IMR-90 (cell line): Measurements from ENCODE around the gene TSPAN17. TPM values are rescaled to one million over a fixed set of nuclear protein-coding genes. Genes with fewer than 3 reads are reported as not detected.

Experiments used
- ATAC-seq: fragments of 200-7000 bp; cut with Tn5 transposase; 2 replicates; pipeline ENCODE4 v1.9.1; 2020; ENCODE audit warnings: low read depth, mild to moderate bottlenecking, moderate library complexity
- BruUV-seq: library from RNA; stranded (reverse); fragments of 400-500 nt; replicated peaks from 2 replicates; lab custom pipeline; 2021; lab: Mats Ljungman, UMichigan
- CTCF ChIA-PET: fragments of 300-600 bp; formaldehyde crosslinking; extraction: SDS; loops from one replicate; lab custom pipeline; 2021; ENCODE audit warnings: antibody characterized with exemption; lab: Yijun Ruan, JAX
- POLR2A ChIA-PET: fragments of 300-600 bp; sonication (Branson Sonifier 250); formaldehyde crosslinking; loops from one replicate; lab custom pipeline; 2022; ENCODE audit warnings: antibody characterized with exemption; ENCODE audit not compliant: unreplicated experiment; lab: Charles Lee
- DNase-seq: peaks from one replicate; pipeline ENCODE4 v3.0.0; 2013
- H2AFZ ChIP-seq: replicated peaks from 2 replicates; pipeline ENCODE3; 2013; ENCODE audit warnings: low read length, mild to moderate bottlenecking; ENCODE audit not compliant: poor library complexity
- H2AK5ac ChIP-seq: 2 replicates; pipeline ENCODE4 v1.6.1; 2013; ENCODE audit warnings: low read depth, low read length, inconsistent platforms
- H2AK9ac ChIP-seq: replicated peaks from 2 replicates; pipeline ENCODE3; 2013; ENCODE audit warnings: mild to moderate bottlenecking, low read depth, low read length, moderate library complexity; ENCODE audit not compliant: poor library complexity
- H2BK120ac ChIP-seq: 2 replicates; pipeline ENCODE4 v1.6.1; 2013; ENCODE audit warnings: low read depth, low read length, inconsistent platforms
- H2BK15ac ChIP-seq: 3 replicates; pipeline ENCODE4 v1.6.1; 2013; ENCODE audit warnings: low read depth, low read length, inconsistent platforms
- H2BK20ac ChIP-seq: 2 replicates; pipeline ENCODE4 v1.6.1; 2013; ENCODE audit warnings: low read depth, mild to moderate bottlenecking, inconsistent platforms, low read length, moderate library complexity
- H2BK5ac ChIP-seq: 2 replicates; pipeline ENCODE4 v1.6.1; 2013; ENCODE audit warnings: mild to moderate bottlenecking, low read depth, low read length, inconsistent platforms; ENCODE audit not compliant: poor library complexity, severe bottlenecking
- H3K14ac ChIP-seq: replicated peaks from 2 replicates; pipeline ENCODE4 v1.6.1; 2013; ENCODE audit warnings: low read depth, low read length, inconsistent platforms
- H3K18ac ChIP-seq: 2 replicates; pipeline ENCODE4 v1.6.1; 2013; ENCODE audit warnings: low read depth, low read length, control low read depth
- H3K23ac ChIP-seq: 2 replicates; pipeline ENCODE4 v1.6.1; 2013; ENCODE audit warnings: low read depth, low read length, inconsistent platforms
- H3K27ac ChIP-seq: 2 replicates; pipeline ENCODE4 v1.5.1; 2013; ENCODE audit warnings: mild to moderate bottlenecking, control low read depth, low read length; ENCODE audit not compliant: insufficient read depth
- H3K27me3 ChIP-seq: 2 replicates; pipeline ENCODE4 v1.6.1; 2013; ENCODE audit warnings: low read length; ENCODE audit not compliant: control insufficient read depth, insufficient read depth
- H3K36me3 ChIP-seq: 2 replicates; pipeline ENCODE4 v1.6.1; 2013; ENCODE audit warnings: low read length, mixed read lengths; ENCODE audit not compliant: control insufficient read depth, insufficient read depth
- H3K4ac ChIP-seq: 2 replicates; pipeline ENCODE4 v1.6.1; 2013; ENCODE audit warnings: low read depth, low read length, inconsistent platforms
- H3K4me1 ChIP-seq: 2 replicates; pipeline ENCODE4 v1.6.1; 2013; ENCODE audit warnings: low read length, mixed read lengths; ENCODE audit not compliant: control insufficient read depth, insufficient read depth
- H3K4me2 ChIP-seq: 2 replicates; pipeline ENCODE4 v1.6.1; 2013; ENCODE audit warnings: low read depth, mild to moderate bottlenecking, control low read depth, low read length, moderate library complexity
- H3K4me3 ChIP-seq: 2 replicates; pipeline ENCODE4 v1.5.1; 2013; ENCODE audit warnings: low read depth, mild to moderate bottlenecking, control low read depth, low read length, moderate library complexity; ENCODE audit not compliant: insufficient read depth
- H3K56ac ChIP-seq: 2 replicates; pipeline ENCODE4 v1.6.1; 2013; ENCODE audit warnings: low read length, inconsistent platforms; ENCODE audit not compliant: insufficient read depth; ENCODE audit errors: extremely low read depth
- H3K79me1 ChIP-seq, 2 experiments: 2 replicates each; pipeline ENCODE4 v1.6.1; 2013; ENCODE audit warnings: low read length in 2 of 2, inconsistent platforms in 1 of 2, low read depth in 1 of 2
- H3K9ac ChIP-seq: 2 replicates; pipeline ENCODE4 v1.6.1; 2013; ENCODE audit warnings: low read depth, low read length, control low read depth
- H3K9me1 ChIP-seq: 2 replicates; pipeline ENCODE4 v1.6.1; 2013; ENCODE audit warnings: low read length, inconsistent platforms; ENCODE audit not compliant: insufficient read depth
- H3K9me3 ChIP-seq: 2 replicates; pipeline ENCODE4 v1.6.1; 2013; ENCODE audit warnings: low read length; ENCODE audit not compliant: control insufficient read depth, insufficient read depth
- H4K20me1 ChIP-seq: 2 replicates; pipeline ENCODE4 v1.6.1; 2013; ENCODE audit warnings: low read length, inconsistent platforms; ENCODE audit not compliant: insufficient read depth
- H4K5ac ChIP-seq: 2 replicates; pipeline ENCODE4 v1.6.1; 2013; ENCODE audit warnings: mild to moderate bottlenecking, low read depth, low read length, control low read depth
- H4K8ac ChIP-seq, 2 experiments: 2 replicates each; pipeline ENCODE4 v1.6.1; 2013; ENCODE audit warnings: low read depth in 2 of 2, low read length in 2 of 2, control low read depth in 1 of 2, inconsistent platforms in 1 of 2
- H4K91ac ChIP-seq: 2 replicates; pipeline ENCODE4 v1.6.1; 2013; ENCODE audit warnings: low read depth, low read length, inconsistent platforms; ENCODE audit not compliant: insufficient read depth
- BHLHE40 ChIP-seq: fragments of 150-350 bp; IDR thresholded peaks from 2 replicates; pipeline ENCODE4 v1.6.1; 2016; ENCODE audit warnings: mild to moderate bottlenecking, low read depth, low read length
- CEBPB ChIP-seq: IDR thresholded peaks from 2 replicates; pipeline ENCODE4 v1.6.1; 2012; ENCODE audit warnings: low read depth, low read length, improper control_type of control experiment
- CHD1 ChIP-seq: IDR thresholded peaks from 2 replicates; pipeline ENCODE4 v1.6.1; 2012; ENCODE audit warnings: low read depth, low read length, improper control_type of control experiment
- CTCF ChIP-seq: conservative IDR thresholded peaks from 2 replicates; pipeline ENCODE4 v1.5.1; 2012; ENCODE audit warnings: mild to moderate bottlenecking, low read depth, low read length, improper control_type of control experiment
- ELK1 ChIP-seq: fragments of 150-350 bp; IDR thresholded peaks from 2 replicates; pipeline ENCODE4 v1.6.1; 2016; ENCODE audit warnings: low read depth, mild to moderate bottlenecking, low read length, moderate library complexity, borderline replicate concordance
- FOS ChIP-seq: fragments of 150-350 bp; IDR thresholded peaks from 2 replicates; pipeline ENCODE4 v1.6.1; 2016; ENCODE audit warnings: low read depth, low read length
- MAFK ChIP-seq: IDR thresholded peaks from 2 replicates; pipeline ENCODE4 v1.6.1; 2012; ENCODE audit warnings: low read depth, low read length, improper control_type of control experiment
- MAZ ChIP-seq: IDR thresholded peaks from 2 replicates; pipeline ENCODE4 v1.6.1; 2012; ENCODE audit warnings: low read depth, mild to moderate bottlenecking, low read length, improper control_type of control experiment, moderate library complexity, borderline replicate concordance
- MXI1 ChIP-seq: IDR thresholded peaks from 2 replicates; pipeline ENCODE4 v1.6.1; 2012; ENCODE audit warnings: low read depth, mild to moderate bottlenecking, low read length, moderate library complexity, borderline replicate concordance
- NFE2L2 ChIP-seq: fragments of 150-350 bp; IDR thresholded peaks from 2 replicates; pipeline ENCODE4 v1.6.1; 2016; ENCODE audit warnings: low read depth, mild to moderate bottlenecking, low read length
- POLR2A ChIP-seq: IDR thresholded peaks from 2 replicates; pipeline ENCODE4 v1.6.1; 2012; ENCODE audit warnings: mild to moderate bottlenecking, low read depth, low read length
- RAD21 ChIP-seq: IDR thresholded peaks from 2 replicates; pipeline ENCODE4 v1.6.1; 2012; ENCODE audit warnings: low read length, improper control_type of control experiment
- RCOR1 ChIP-seq: IDR thresholded peaks from 2 replicates; pipeline ENCODE4 v1.6.1; 2012; ENCODE audit warnings: mild to moderate bottlenecking, low read length, improper control_type of control experiment; ENCODE audit not compliant: insufficient replicate concordance
- RFX5 ChIP-seq: IDR thresholded peaks from 2 replicates; pipeline ENCODE4 v1.8.0; 2012; ENCODE audit warnings: low read depth, mild to moderate bottlenecking, low read length, moderate library complexity
- SMC3 ChIP-seq: fragments of 150-350 bp; IDR thresholded peaks from 2 replicates; pipeline ENCODE4 v1.6.1; 2016; ENCODE audit warnings: low read depth, mild to moderate bottlenecking, antibody characterized with exemption, low read length, moderate library complexity
- WGBS, 2 experiments: methylation state at CpG; one replicate each; pipeline versions ENCODE4 v1.1.5 to v1.1.7; 2013; ENCODE audit warnings: missing lambda C conversion rate in 2 of 2; ENCODE audit not compliant: insufficient read length in 1 of 2; ENCODE audit errors: extremely low coverage in 2 of 2; 5-methylcytosine and 5-hydroxymethylcytosine counted together
- dilution Hi-C: fragments of 300-500 bp; cut with HindIII; formaldehyde crosslinking; loops from one replicate; pipeline ENCODE4 v1.14.3; 2018; ENCODE audit warnings: low sequenced_read_pairs; ENCODE audit not compliant: unreplicated experiment
- in situ Hi-C: fragments of 300-500 bp; cut with MboI; formaldehyde crosslinking; loops from 3 replicates; pipeline ENCODE4 v1.14.3; 2019; ENCODE audit warnings: low sequenced_read_pairs, inconsistent platforms, mixed read lengths
- intact Hi-C: fragments of 100-400 bp; cut with micrococcal nuclease; formaldehyde crosslinking; loops from 2 replicates; pipeline ENCODE4 v1.10.0; 2022
- polyA plus RNA-seq, 3 experiments: library from polyadenylated mRNA; depleted of rRNA; stranded (reverse); fragments of >200 nt; gene quantifications; 2 replicates each; pipeline ENCODE4 v1.2.3, GENCODE V29; 2012; ENCODE audit warnings: low replicate concordance in 1 of 3
- total RNA-seq: library from RNA; depleted of rRNA; stranded (reverse); fragments of >200 nt; gene quantifications from 2 replicates; pipeline ENCODE4 v1.2.3, GENCODE V29; 2012
- TF ChIP-seq, protein P1 (sequence below): fragments of 150-350 bp; IDR thresholded peaks from 2 replicates; pipeline ENCODE4 v1.6.1; 2017; ENCODE audit warnings: mild to moderate bottlenecking, antibody characterized with exemption, low read length, low read depth

TSPAN17 gene
- total and polyA plus RNA-seq, 2 of the 4 experiments (the other 2 are of a cell fraction) = 34.2 to 41.6 TPM

- no peak overlapping the region for H3K18ac ChIP-seq
- H3K4me3 ChIP-seq = no peak overlapping the region
- H3K9ac ChIP-seq = no peak overlapping the region
- WGBS, 2 experiments = no CpG with 5 or more reads among the region's 4 CpGs
- peaks cover 5% of the 10 kb centered on the region for H3K4me1 ChIP-seq
- dilution Hi-C loops (no loop called here), intact Hi-C loops (no loop called here), in situ Hi-C loops (loop anchor here (10.0 kb wide), 1 partner anchor 49 kb away; no protein-coding TSS in a partner anchor)
- ATAC-seq (no peak), DNase-seq (no peak)
- no peaks in the 10 kb centered on the region for H3K9me1 ChIP-seq
- TF ChIP-seq BHLHE40 (no peak), RFX5 (no peak), RCOR1 (no peak), ELK1 (no peak), MXI1 (no peak), CHD1 (no peak), SMC3 (no peak), MAFK (no peak), NFE2L2 (no peak), CTCF (no peak), MAZ (no peak), FOS (no peak), RAD21 (no peak), CEBPB (no peak), POLR2A (no peak)
- TF ChIP-seq, protein P1, sequence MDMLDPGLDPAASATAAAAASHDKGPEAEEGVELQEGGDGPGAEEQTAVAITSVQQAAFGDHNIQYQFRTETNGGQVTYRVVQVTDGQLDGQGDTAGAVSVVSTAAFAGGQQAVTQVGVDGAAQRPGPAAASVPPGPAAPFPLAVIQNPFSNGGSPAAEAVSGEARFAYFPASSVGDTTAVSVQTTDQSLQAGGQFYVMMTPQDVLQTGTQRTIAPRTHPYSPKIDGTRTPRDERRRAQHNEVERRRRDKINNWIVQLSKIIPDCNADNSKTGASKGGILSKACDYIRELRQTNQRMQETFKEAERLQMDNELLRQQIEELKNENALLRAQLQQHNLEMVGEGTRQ = no peak
- no peaks in the 10 kb centered on the region for H4K20me1 ChIP-seq
- no peak overlapping the region for H3K23ac ChIP-seq
- H4K91ac ChIP-seq = no peak overlapping the region
- no peak overlapping the region for H2AK9ac ChIP-seq
- no peaks in the 10 kb centered on the region for H3K79me1 ChIP-seq
- no peak overlapping the region for H3K56ac ChIP-seq
- H3K4ac ChIP-seq = no peak overlapping the region
- no peak overlapping the region for H3K27ac ChIP-seq
- no peak overlapping the region for H2BK15ac ChIP-seq
- H2BK5ac ChIP-seq = no peak overlapping the region
- no peak overlapping the region for H4K5ac ChIP-seq
- no peak overlapping the region for H2BK120ac ChIP-seq
- H3K36me3 ChIP-seq = no peaks in the 10 kb centered on the region
- ChIA-PET CTCF (no interaction called here), POLR2A (no interaction called here)
- no peak overlapping the region for H2AK5ac ChIP-seq
- no peak overlapping the region for H2BK20ac ChIP-seq
- no peak overlapping the region for H4K8ac ChIP-seq
- no peak overlapping the region for H2AFZ ChIP-seq
- no peak overlapping the region for H3K4me2 ChIP-seq
- peaks cover 64% of the 10 kb centered on the region for H3K27me3 ChIP-seq
- H3K14ac ChIP-seq = no peak overlapping the region
- no TSS peak for BruUV-seq
- H3K9me3 ChIP-seq = no peaks in the 10 kb centered on the region
These were observed 23.1 kb upstream of the TSPAN17 start for GRCh38 chr5:176624142-176624541.
